GM23338 (cell line): Measurements from ENCODE around the gene DENND4B. TPM values are rescaled to one million over a fixed set of nuclear protein-coding genes. Genes with fewer than 3 reads are reported as not detected.

ENCODE experiments used
- ATAC-seq: fragments of 200-7000 bp; cut with Tn5 transposase; 3 replicates; pipeline ENCODE4 v1.9.1; 2020
- DNase-seq: peaks from one replicate; pipeline ENCODE4 v3.0.0-alpha.2; 2015; ENCODE audit warnings: low spot score
- H2AFZ ChIP-seq: fragments of 200-600 bp; sonication (generic); 2 replicates; pipeline ENCODE4 v1.8.0; 2016; ENCODE audit warnings: antibody characterized with exemption, mild to moderate bottlenecking, moderate library complexity
- H3F3A ChIP-seq: fragments of 200-600 bp; sonication (generic); replicated peaks from 2 replicates; pipeline ENCODE4 v1.8.0; 2017; ENCODE audit warnings: antibody characterized with exemption, mixed run types, low read depth
- H3K27ac ChIP-seq: fragments of 200-600 bp; sonication (generic); 2 replicates; pipeline ENCODE4 v1.6.1; 2016; ENCODE audit warnings: low read depth
- H3K27me3 ChIP-seq: fragments of 200-600 bp; sonication (generic); 2 replicates; pipeline ENCODE4 v1.8.0; 2016; ENCODE audit warnings: mild to moderate bottlenecking, mixed run types, moderate library complexity; ENCODE audit not compliant: insufficient read depth
- H3K36me3 ChIP-seq: fragments of 200-600 bp; sonication (generic); 2 replicates; pipeline ENCODE4 v1.8.0; 2016; ENCODE audit warnings: mild to moderate bottlenecking; ENCODE audit not compliant: insufficient read depth
- H3K4me1 ChIP-seq: fragments of 200-600 bp; sonication (generic); 2 replicates; pipeline ENCODE4 v1.8.0; 2016; ENCODE audit warnings: mild to moderate bottlenecking, moderate library complexity; ENCODE audit not compliant: insufficient read depth
- H3K4me2 ChIP-seq: fragments of 200-600 bp; sonication (generic); 2 replicates; pipeline ENCODE4 v1.7.1; 2017; ENCODE audit warnings: mixed run types
- H3K4me3 ChIP-seq: fragments of 200-600 bp; sonication (generic); 2 replicates; pipeline ENCODE4 v1.6.1; 2016; ENCODE audit warnings: mixed run types
- H3K79me2 ChIP-seq: fragments of 200-600 bp; sonication (generic); replicated peaks from 2 replicates; pipeline ENCODE4 v1.8.0; 2017; ENCODE audit warnings: mild to moderate bottlenecking; ENCODE audit not compliant: insufficient read depth
- H3K9me2 ChIP-seq: fragments of 200-600 bp; sonication (generic); 2 replicates; pipeline ENCODE4 v1.8.0; 2017; ENCODE audit not compliant: insufficient read depth
- H4K20me1 ChIP-seq: fragments of 200-600 bp; sonication (generic); replicated peaks from 2 replicates; pipeline ENCODE4 v1.8.0; 2017; ENCODE audit warnings: mild to moderate bottlenecking; ENCODE audit not compliant: insufficient read depth
- H3K27ac Mint-ChIP-seq: 2 replicates; pipeline ENCODE4 v1.8.0; 2020; ENCODE audit warnings: inconsistent platforms, mild to moderate bottlenecking, moderate library complexity, mixed read lengths
- H3K27me3 Mint-ChIP-seq: 3 replicates; pipeline ENCODE4 v1.8.0; 2022; ENCODE audit warnings: low read depth, mild to moderate bottlenecking, moderate library complexity, mixed read lengths, inconsistent platforms; ENCODE audit not compliant: insufficient read depth, poor library complexity
- H3K36me3 Mint-ChIP-seq: 3 replicates; pipeline ENCODE4 v1.8.0; 2021; ENCODE audit warnings: low read depth, mild to moderate bottlenecking, inconsistent platforms, moderate library complexity, mixed read lengths
- H3K4me1 Mint-ChIP-seq: 3 replicates; pipeline ENCODE4 v1.8.0; 2020; ENCODE audit warnings: mild to moderate bottlenecking, inconsistent platforms, mixed read lengths
- H3K4me3 Mint-ChIP-seq: 3 replicates; pipeline ENCODE4 v1.8.0; 2021; ENCODE audit warnings: moderate library complexity, mild to moderate bottlenecking, inconsistent platforms, mixed read lengths
- H3K9me3 Mint-ChIP-seq: 3 replicates; pipeline ENCODE4 v1.8.0; 2020; ENCODE audit warnings: moderate library complexity, mild to moderate bottlenecking, inconsistent platforms, mixed read lengths
- CTCF ChIP-seq, 2 experiments: fragments of 200-600 bp in 1 of 2; sonication (generic) in 1 of 2; conservative IDR thresholded peaks; 2 replicates each; pipeline versions ENCODE4 v1.5.1 to v1.6.1; 2016 to 2017; ENCODE audit warnings: antibody characterized with exemption in 2 of 2, low read depth in 2 of 2, mild to moderate bottlenecking in 2 of 2, moderate library complexity in 1 of 2
- EZH2 ChIP-seq: fragments of 200-600 bp; sonication (generic); IDR thresholded peaks from one replicate; pipeline ENCODE4 v1.8.0; 2017; ENCODE audit warnings: antibody characterized with exemption, mild to moderate bottlenecking, low read depth; ENCODE audit not compliant: unreplicated experiment
- EZH2phosphoT487 ChIP-seq: fragments of 200-600 bp; sonication (generic); IDR thresholded peaks from one replicate; pipeline ENCODE4 v1.8.1; 2018; ENCODE audit warnings: antibody characterized with exemption; ENCODE audit not compliant: unreplicated experiment
- NANOG ChIP-seq: IDR thresholded peaks from 2 replicates; pipeline ENCODE4 v1.6.1; 2016; ENCODE audit warnings: antibody characterized with exemption, borderline replicate concordance
- POLR2AphosphoS5 ChIP-seq: IDR thresholded peaks from 2 replicates; pipeline ENCODE4 v1.6.1; 2016; ENCODE audit warnings: antibody characterized with exemption, low read depth
- REST ChIP-seq: IDR thresholded peaks from one replicate; pipeline ENCODE4 v1.6.1; 2018; ENCODE audit warnings: antibody characterized with exemption; ENCODE audit not compliant: unreplicated experiment
- STAT1 ChIP-seq: IDR thresholded peaks from one replicate; pipeline ENCODE4 v1.6.1; 2016; ENCODE audit warnings: antibody characterized with exemption; ENCODE audit not compliant: unreplicated experiment
- ZNF114 ChIP-seq: fragments of 250-450 bp; sonication (Bioruptor Pico); IDR thresholded peaks from 2 replicates; pipeline ENCODE4 v1.5.0; 2020; ENCODE audit warnings: mild to moderate bottlenecking, moderate library complexity
- ZNF331 ChIP-seq: fragments of 250-450 bp; sonication (Bioruptor Pico); IDR thresholded peaks from 2 replicates; pipeline ENCODE4 v1.5.0; 2020; ENCODE audit warnings: low read depth, mild to moderate bottlenecking, moderate library complexity
- ZNF462 ChIP-seq: fragments of 250-450 bp; sonication (Bioruptor Pico); IDR thresholded peaks from 2 replicates; pipeline ENCODE4 v1.5.0; 2020; ENCODE audit warnings: mild to moderate bottlenecking, moderate library complexity
- polyA plus RNA-seq: library from polyadenylated mRNA; unstranded; fragments of >200 nt; fragmentation: Nextera tagmentation; extraction: Ambion mirVana; gene quantifications from 2 replicates; pipeline ENCODE4 v1.2.1, GENCODE V29; 2016
- total RNA-seq: library from RNA; depleted of rRNA; stranded (reverse); fragments of >200 nt; shearing (Covaris generic); gene quantifications from 2 replicates; pipeline ENCODE4 v1.2.3, GENCODE V29; 2014
- TF ChIP-seq, protein P1 (sequence below): IDR thresholded peaks from 2 replicates; pipeline ENCODE4 v1.6.1; 2016; ENCODE audit warnings: antibody characterized with exemption

Gene DENND4B
- total and polyA plus RNA-seq, 2 experiments from 2014 or later: 29.4 to 57.0 TPM

DNA sequence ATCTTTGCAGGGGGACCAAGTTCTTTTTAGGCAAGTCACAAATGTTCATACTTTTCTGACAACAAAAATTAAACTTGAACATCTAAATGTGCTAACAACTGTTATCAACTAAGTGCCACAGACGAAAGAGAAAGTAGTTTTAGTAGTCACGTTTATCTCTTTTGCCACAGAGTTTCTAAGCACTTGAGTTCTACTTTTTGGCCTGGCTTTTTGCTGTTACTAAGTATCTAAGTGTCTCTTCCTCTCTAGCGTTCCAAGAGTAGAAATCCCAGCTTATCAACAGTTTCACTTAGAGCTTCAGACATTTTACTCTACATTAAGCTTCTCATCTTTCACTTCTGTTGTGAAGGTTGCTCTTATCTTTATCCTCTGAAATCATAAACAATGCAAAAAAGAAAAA, 58.0 kb downstream of the DENND4B start:
- DNase-seq: no peak
- Histone ChIP-seq H3K27me3 (no peaks in the 10 kb centered on the region), H3K9me2 (no peaks in the 10 kb centered on the region), H3K27ac (peak overlapping the region; percentile 27; the same call in 1 of the 2 replicates), H3F3A (0 out of 2 replicates have a peak, but pooled peaks cover 4% of the 10 kb centered on the region), H4K20me1 (peaks cover 37% of the 10 kb centered on the region), H2AFZ (no peak overlapping the region), H3K4me3 (no peak overlapping the region), H3K4me2 (no peak overlapping the region), H3K79me2 (peaks cover 98% of the 10 kb centered on the region), H3K36me3 (no peaks in the 10 kb centered on the region; the same call in none of the 2 replicates), H3K4me1 (peaks cover 5% of the 10 kb centered on the region; the same call in 1 of the 2 replicates)
- Mint-ChIP-seq H3K4me3 (no peak overlapping the region), H3K36me3 (peaks cover 4% of the 10 kb centered on the region; the same call in 1 of the 3 replicates), H3K27me3 (peaks cover under 1% of the 10 kb centered on the region), H3K9me3 (no peaks in the 10 kb centered on the region), H3K27ac (no peak overlapping the region), H3K4me1 (no peaks in the 10 kb centered on the region)
- ATAC-seq: no peak
- TF ChIP-seq CTCF (conservative IDR thresholded peaks at IDR 0.05; ENCODE audit: low read depth in 2 of 2) (no peak), EZH2phosphoT487 (no peak), REST (no peak), EZH2 (no peak), NANOG (no peak), ZNF331 (CRISPR knock-in tag) (no peak), ZNF462 (CRISPR knock-in tag) (no peak), ZNF114 (no peak), STAT1 (no peak), POLR2AphosphoS5 (no peak)
- TF ChIP-seq, protein P1, sequence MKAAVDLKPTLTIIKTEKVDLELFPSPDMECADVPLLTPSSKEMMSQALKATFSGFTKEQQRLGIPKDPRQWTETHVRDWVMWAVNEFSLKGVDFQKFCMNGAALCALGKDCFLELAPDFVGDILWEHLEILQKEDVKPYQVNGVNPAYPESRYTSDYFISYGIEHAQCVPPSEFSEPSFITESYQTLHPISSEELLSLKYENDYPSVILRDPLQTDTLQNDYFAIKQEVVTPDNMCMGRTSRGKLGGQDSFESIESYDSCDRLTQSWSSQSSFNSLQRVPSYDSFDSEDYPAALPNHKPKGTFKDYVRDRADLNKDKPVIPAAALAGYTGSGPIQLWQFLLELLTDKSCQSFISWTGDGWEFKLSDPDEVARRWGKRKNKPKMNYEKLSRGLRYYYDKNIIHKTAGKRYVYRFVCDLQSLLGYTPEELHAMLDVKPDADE: no peak
